Activated CD4-positive, alpha-beta memory T cell treated with anti-CD3 and anti-CD28 coated beads, Interleukin-2, amount 10 ng/mL, durations not matched to agents 7 days and 5 days (primary cell): Measurements from ENCODE around the gene F7. TPM values are rescaled to one million over a fixed set of nuclear protein-coding genes. Genes with fewer than 3 reads are reported as not detected.

Experiments
- CTCF ChIA-PET: fragments of 350-600 bp; sonication (Branson Sonifier 250); formaldehyde crosslinking; loops from one replicate; lab custom pipeline; 2021; ENCODE audit warnings: antibody characterized with exemption, inconsistent platforms; lab: Charles Lee
- POLR2A ChIA-PET: fragments of 350-600 bp; sonication (Branson Sonifier 250); formaldehyde crosslinking; loops from one replicate; lab custom pipeline; 2021; ENCODE audit warnings: antibody characterized with exemption; lab: Charles Lee
- DNase-seq: peaks from one replicate; pipeline ENCODE4 v3.0.0-alpha.2; 2020
- H3K27ac Mint-ChIP-seq: one replicate; pipeline ENCODE4 v1.8.0; 2021; ENCODE audit warnings: mild to moderate bottlenecking, mixed read lengths
- H3K27me3 Mint-ChIP-seq: one replicate; pipeline ENCODE4 v1.8.0; 2021; ENCODE audit warnings: mixed read lengths
- H3K36me3 Mint-ChIP-seq: one replicate; pipeline ENCODE4 v1.8.0; 2021; ENCODE audit warnings: low read depth, mixed read lengths
- H3K4me1 Mint-ChIP-seq: one replicate; pipeline ENCODE4 v1.8.0; 2021; ENCODE audit warnings: mixed read lengths
- H3K4me3 Mint-ChIP-seq: one replicate; pipeline ENCODE4 v1.8.0; 2021; ENCODE audit warnings: mild to moderate bottlenecking, mixed read lengths
- H3K9me3 Mint-ChIP-seq: one replicate; pipeline ENCODE4 v1.8.0; 2021; ENCODE audit warnings: mixed read lengths
- total RNA-seq, 2 experiments: library from RNA; stranded (reverse); gene quantifications; one replicate each; pipeline ENCODE4 v1.2.3, GENCODE V29; 2021

Gene F7
- total RNA-seq, 2 experiments from 2014 or later, result not detected

- no peak for DNase-seq
- H3K9me3 Mint-ChIP-seq, result peaks cover 4% of the 10 kb centered on the region
- ChIA-PET POLR2A (no interaction called here), CTCF (interaction anchor here (0.9 kb wide), 1 partner anchor 20 kb away, joined by 9 read pairs; no protein-coding TSS in a partner anchor)
- H3K27ac Mint-ChIP-seq, result no peak overlapping the region
- no peaks in the 10 kb centered on the region for H3K4me1 Mint-ChIP-seq
- peaks cover 5% of the 10 kb centered on the region for H3K27me3 Mint-ChIP-seq
- no peaks in the 10 kb centered on the region for H3K36me3 Mint-ChIP-seq
- H3K4me3 Mint-ChIP-seq, result no peak overlapping the region
These were observed 38.1 kb downstream of the F7 start for GRCh38 chr13:113143466-113144254.

DNA sequence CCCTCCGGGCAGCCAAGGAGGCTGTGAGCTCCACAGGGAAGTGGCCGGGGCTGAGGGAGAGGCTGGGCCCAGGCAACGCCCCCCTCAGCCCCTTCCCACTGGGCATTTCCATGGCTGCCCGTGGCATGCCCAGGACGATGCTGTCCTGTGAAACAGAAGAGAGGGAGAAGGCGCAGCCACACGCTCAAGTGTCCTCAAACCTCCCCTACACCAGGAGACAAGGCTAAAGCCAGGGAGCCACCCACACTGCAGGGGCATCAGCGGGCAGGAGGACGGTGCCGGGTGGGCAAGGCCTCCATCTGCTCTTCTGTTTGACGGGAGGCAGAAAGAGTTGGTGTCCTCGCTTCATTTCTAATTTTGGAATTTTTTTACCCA is 38.7 kb downstream of the F7 start:
- Mint-ChIP-seq H3K4me3 (no peak overlapping the region), H3K36me3 (no peaks in the 10 kb centered on the region), H3K27me3 (peaks cover 1% of the 10 kb centered on the region), H3K9me3 (peaks cover 4% of the 10 kb centered on the region), H3K4me1 (no peaks in the 10 kb centered on the region), H3K27ac (no peak overlapping the region)
- peak; percentile 9 for DNase-seq
- ChIA-PET CTCF (no interaction called here), POLR2A (no interaction called here)

DNA sequence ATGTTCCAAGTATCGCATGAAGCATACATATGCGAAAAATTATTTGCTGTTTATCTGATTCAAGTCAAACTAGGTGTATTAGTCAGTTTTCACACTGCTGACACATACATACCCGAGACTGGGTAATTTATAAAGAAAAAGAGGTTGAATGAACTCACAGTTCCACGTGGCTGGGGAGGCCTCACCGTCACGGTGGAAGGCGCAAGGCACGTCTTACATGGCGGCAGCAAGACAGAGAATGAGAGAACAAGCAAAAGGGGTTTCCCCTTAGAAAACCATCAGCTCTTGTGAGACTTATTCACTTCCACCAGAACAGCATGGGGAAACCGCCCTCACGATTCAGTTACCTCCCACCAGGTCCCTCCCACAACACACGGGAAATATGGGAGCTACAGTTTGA is 39.9 kb downstream of the F7 start:
- Mint-ChIP-seq H3K4me1 (no peaks in the 10 kb centered on the region), H3K27ac (no peak overlapping the region), H3K36me3 (no peaks in the 10 kb centered on the region), H3K4me3 (no peak overlapping the region), H3K27me3 (peaks cover 1% of the 10 kb centered on the region), H3K9me3 (peaks cover 4% of the 10 kb centered on the region)
- ChIA-PET CTCF (no interaction called here), POLR2A (no interaction called here)
- peak; percentile 16 for DNase-seq

DNA sequence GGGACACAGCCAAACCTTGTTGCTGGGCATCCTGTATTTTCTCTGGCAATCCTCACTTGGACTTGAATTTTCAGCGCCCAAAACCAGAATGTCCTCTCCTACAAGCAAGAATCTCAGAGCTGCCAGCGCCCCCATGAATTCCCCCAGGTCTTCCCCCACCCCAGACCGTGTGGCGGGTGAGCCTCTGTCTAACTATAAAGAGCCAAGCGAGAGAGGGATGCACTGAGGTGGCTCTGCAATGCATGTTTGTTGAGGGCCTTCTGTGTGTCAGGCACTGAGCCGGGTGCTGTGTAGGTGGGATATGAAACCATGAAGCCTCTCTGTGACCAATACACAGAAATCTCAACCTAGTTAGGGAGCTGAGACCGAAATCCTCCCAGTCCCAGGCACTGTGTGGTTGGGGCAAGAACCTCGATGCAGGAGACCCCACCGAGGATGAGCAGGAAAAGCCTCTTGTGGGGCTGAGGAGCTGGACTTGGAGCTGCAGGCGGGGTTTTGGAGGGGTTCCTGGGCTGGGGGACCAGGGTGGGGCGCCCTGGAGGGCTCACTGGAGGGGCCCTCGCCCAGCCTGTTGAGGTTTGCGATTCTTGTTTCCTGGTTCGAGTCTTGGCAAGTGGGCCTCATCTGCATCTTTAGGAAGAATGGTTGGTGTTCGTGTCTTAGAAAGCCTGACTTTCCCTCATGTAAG is 40.5 kb downstream of the F7 start:
- ChIA-PET CTCF (no interaction called here), POLR2A (no interaction called here)
- H3K9me3 Mint-ChIP-seq, result peaks cover 4% of the 10 kb centered on the region
- H3K27me3 Mint-ChIP-seq, result peaks cover 2% of the 10 kb centered on the region
- no peaks in the 10 kb centered on the region for H3K36me3 Mint-ChIP-seq
- no peak overlapping the region for H3K4me3 Mint-ChIP-seq
- H3K27ac Mint-ChIP-seq, result no peak overlapping the region
- H3K4me1 Mint-ChIP-seq, result peaks cover under 1% of the 10 kb centered on the region
- peak; percentile 6 for DNase-seq

GRCh38 chr13:113146750-113147149 is 41.2 kb downstream of the F7 start:
- Mint-ChIP-seq H3K27me3 (peaks cover 6% of the 10 kb centered on the region), H3K4me1 (peaks cover 2% of the 10 kb centered on the region), H3K36me3 (no peaks in the 10 kb centered on the region), H3K9me3 (peaks cover 4% of the 10 kb centered on the region), H3K4me3 (no peak overlapping the region), H3K27ac (no peak overlapping the region)
- CTCF ChIA-PET, result no interaction called here
- DNase-seq, result no peak
- POLR2A ChIA-PET, result no interaction called here

GRCh38 chr13:113147206-113147605 is 41.6 kb downstream of the F7 start:
- Mint-ChIP-seq H3K27ac (no peak overlapping the region), H3K4me3 (no peak overlapping the region), H3K4me1 (peaks cover 5% of the 10 kb centered on the region), H3K9me3 (peaks cover 4% of the 10 kb centered on the region), H3K36me3 (no peaks in the 10 kb centered on the region), H3K27me3 (peaks cover 7% of the 10 kb centered on the region)
- no peak for DNase-seq
- POLR2A ChIA-PET, result no interaction called here
- CTCF ChIA-PET, result no interaction called here

- ChIA-PET POLR2A (no interaction called here), CTCF (no interaction called here)
- Mint-ChIP-seq H3K27ac (no peak overlapping the region), H3K4me3 (no peak overlapping the region), H3K4me1 (peaks cover 15% of the 10 kb centered on the region), H3K36me3 (no peaks in the 10 kb centered on the region), H3K9me3 (peaks cover 4% of the 10 kb centered on the region), H3K27me3 (peaks cover 14% of the 10 kb centered on the region)
- no peak for DNase-seq
These were observed 42.8 kb downstream of the F7 start for GRCh38 chr13:113148407-113148806.

- Mint-ChIP-seq H3K36me3 (no peaks in the 10 kb centered on the region), H3K27me3 (peaks cover 14% of the 10 kb centered on the region), H3K27ac (no peak overlapping the region)
These were observed 43.4 kb downstream of the F7 start for GRCh38 chr13:113148940-113149503.

DNA sequence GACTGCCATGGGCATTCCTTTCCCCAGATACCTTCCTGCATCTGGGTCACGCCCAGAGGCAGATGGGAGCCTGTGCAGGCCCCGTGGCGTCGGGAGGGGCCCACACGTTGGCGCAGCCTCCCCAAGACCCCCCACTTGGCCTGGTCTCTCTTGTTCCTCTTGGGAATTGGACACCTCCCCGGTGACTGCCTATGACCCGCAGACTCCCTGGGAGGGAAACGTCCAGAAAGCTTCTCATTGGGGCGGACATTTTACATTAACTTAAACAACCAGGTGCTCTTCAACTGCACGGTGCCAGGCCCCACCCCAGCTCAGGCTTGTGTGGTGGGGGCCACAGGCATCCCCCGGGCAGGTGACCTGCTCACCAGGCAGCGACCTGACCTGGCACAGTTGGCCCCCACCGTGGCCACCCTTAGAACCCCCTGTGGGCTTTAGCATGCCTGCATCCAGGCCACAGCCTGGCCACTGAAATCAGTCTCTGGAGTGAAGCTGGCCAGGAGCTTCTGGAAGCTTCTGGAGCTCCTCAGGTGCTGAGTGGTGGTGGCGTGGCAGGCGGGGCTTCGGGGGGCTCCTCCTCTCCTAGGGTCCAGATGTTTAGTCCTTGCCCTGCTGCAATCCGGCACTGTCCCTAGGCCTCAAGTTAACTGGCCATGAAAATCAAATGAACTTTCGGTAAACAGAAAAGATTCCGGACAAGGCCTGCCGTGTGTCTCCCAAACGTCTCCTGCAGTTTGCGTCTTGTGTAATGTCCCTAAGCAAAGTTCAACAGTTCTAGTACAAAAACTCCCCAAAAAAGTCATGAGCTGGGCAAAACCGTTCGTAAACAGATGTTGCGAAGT is 44.3 kb downstream of the F7 start:
- Mint-ChIP-seq H3K9me3 (peaks cover 5% of the 10 kb centered on the region), H3K27ac (no peak overlapping the region), H3K36me3 (peaks cover 2% of the 10 kb centered on the region), H3K4me3 (no peak overlapping the region), H3K27me3 (peaks cover 15% of the 10 kb centered on the region), H3K4me1 (peaks cover 23% of the 10 kb centered on the region)
- CTCF ChIA-PET, result no interaction called here
- POLR2A ChIA-PET, result no interaction called here
- peak; percentile 9 for DNase-seq

More at GRCh38 chr13:113148940-113149503, 43.4 kb downstream of the F7 start:
- no peak for DNase-seq
- H3K4me3 Mint-ChIP-seq, result no peak overlapping the region
- peaks cover 4% of the 10 kb centered on the region for H3K9me3 Mint-ChIP-seq
- H3K4me1 Mint-ChIP-seq, result peaks cover 19% of the 10 kb centered on the region
- ChIA-PET POLR2A (no interaction called here), CTCF (no interaction called here)

GRCh38 chr13:113150550-113151365 is 45.2 kb downstream of the F7 start:
- Mint-ChIP-seq H3K9me3 (peaks cover 8% of the 10 kb centered on the region), H3K27ac (no peak overlapping the region), H3K27me3 (peaks cover 18% of the 10 kb centered on the region), H3K4me1 (peaks cover 24% of the 10 kb centered on the region), H3K4me3 (no peak overlapping the region), H3K36me3 (peaks cover 8% of the 10 kb centered on the region)
- ChIA-PET CTCF (no interaction called here), POLR2A (no interaction called here)
- DNase-seq, result peak; percentile 14

DNA sequence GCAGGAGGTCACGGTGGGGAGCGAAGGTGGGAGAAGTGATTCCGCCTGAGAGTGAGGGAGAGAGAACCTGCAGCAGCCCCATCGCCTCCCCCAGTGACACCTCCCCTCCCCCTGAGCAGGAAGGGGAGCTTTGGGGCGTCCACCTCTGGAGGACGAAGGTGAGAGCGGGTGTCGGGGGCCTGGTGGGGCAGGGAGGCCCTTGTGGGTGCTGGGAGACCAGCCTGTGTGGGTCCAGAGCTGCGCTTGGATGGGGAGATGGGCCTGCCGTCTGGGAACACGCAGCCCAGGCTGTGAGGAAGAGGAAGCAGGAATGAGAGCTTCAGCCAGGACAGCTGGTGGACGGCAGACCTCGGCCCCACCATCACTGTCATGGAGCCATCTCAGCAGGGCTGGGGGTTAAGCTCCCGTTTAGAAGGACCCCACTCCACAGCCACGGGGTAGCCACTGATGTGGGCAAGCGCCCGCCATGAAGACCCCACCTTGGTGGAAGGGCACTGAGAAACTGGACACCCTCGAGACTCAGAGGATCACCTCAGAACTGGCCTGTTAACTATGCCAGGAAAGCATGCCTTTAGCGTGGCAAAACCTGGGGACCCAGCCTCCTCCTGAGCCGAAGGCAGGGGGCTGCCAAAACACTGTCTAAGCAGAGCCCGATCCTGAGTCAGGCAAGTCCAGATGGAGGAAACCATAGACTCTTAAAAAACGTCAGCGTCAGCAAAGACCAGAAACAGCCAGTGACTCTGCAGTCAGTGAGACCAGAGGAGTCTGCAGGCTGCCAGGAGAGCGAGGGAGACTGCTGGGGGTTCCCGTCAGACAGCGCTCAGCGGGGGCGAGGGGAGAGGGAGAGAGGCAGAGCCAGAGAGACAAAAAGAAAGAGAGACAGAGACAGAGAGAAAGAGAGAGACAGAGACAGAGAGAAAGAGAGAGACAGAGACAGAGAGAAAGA is 46.4 kb downstream of the F7 start:
- peak overlapping the region; percentile 61 for H3K4me3 Mint-ChIP-seq
- H3K27me3 Mint-ChIP-seq, result peaks cover 20% of the 10 kb centered on the region
- peaks cover 24% of the 10 kb centered on the region for H3K4me1 Mint-ChIP-seq
- peak; percentile 16 for DNase-seq
- H3K36me3 Mint-ChIP-seq, result peaks cover 13% of the 10 kb centered on the region
- CTCF ChIA-PET, result no interaction called here
- H3K27ac Mint-ChIP-seq, result no peak overlapping the region
- peaks cover 17% of the 10 kb centered on the region for H3K9me3 Mint-ChIP-seq
- POLR2A ChIA-PET, result no interaction called here

DNA sequence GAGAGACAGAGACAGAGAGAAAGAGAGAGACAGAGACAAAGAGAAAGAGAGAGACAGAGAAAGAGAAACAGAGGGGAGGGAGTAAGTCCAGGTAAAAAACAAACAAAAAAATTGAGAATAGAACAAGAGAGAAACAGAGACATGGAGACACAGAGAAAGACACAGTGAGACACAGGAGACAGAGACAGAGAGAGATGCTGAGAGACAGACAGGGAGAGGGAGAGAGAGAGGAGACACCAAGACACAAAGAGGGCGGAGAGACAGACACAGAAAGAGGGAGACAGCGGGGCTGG is 47.0 kb downstream of the F7 start:
- CTCF ChIA-PET, result no interaction called here
- no peak overlapping the region for H3K27ac Mint-ChIP-seq
- H3K9me3 Mint-ChIP-seq, result peaks cover 22% of the 10 kb centered on the region
- H3K36me3 Mint-ChIP-seq, result peaks cover 13% of the 10 kb centered on the region
- POLR2A ChIA-PET, result no interaction called here
- H3K27me3 Mint-ChIP-seq, result peaks cover 24% of the 10 kb centered on the region
- no peak for DNase-seq
- peak overlapping the region; percentile 61 for H3K4me3 Mint-ChIP-seq
- H3K4me1 Mint-ChIP-seq, result peaks cover 24% of the 10 kb centered on the region
